Peyer's patch (tissue), 4 donors: Measurements from ENCODE around the gene INTS6L. TPM values are rescaled to one million over a fixed set of nuclear protein-coding genes. Genes with fewer than 3 reads are reported as not detected.
A peak's percentile ranks its signal among the peaks of the same experiment; 100 is the strongest.
"Not testable (repeated sequence)": the region's sequence is repeated elsewhere in the genome, so short reads cannot be mapped to it uniquely, and the experiment has no call there.

Experiments
- DNase-seq, 3 donors: peaks; one replicate each; pipeline ENCODE4 v3.0.0-alpha.2; 2017 to 2019
- H3K27ac ChIP-seq, 4 donors: fragments of 200-600 bp; sonication (generic); one replicate each; pipeline ENCODE4 v1.5.1; 2016 to 2019
- H3K27me3 ChIP-seq, 2 donors: fragments of 200-600 bp; sonication (generic); one replicate each; pipeline ENCODE4 v1.5.1; 2019
- H3K36me3 ChIP-seq, 3 donors: fragments of 200-600 bp; sonication (generic); one replicate each; pipeline ENCODE4 v1.5.1; 2016 to 2019
- H3K4me1 ChIP-seq, 4 donors: fragments of 200-600 bp; sonication (generic); one replicate each; pipeline ENCODE4 v1.5.1; 2016 to 2019
- H3K4me3 ChIP-seq, 4 donors: fragments of 200-600 bp; sonication (generic); 1 replicate in 3 of 4; 2 replicates in 1 of 4; pipeline ENCODE4 v1.5.1; 2016 to 2019; ENCODE audit warnings: mild to moderate bottlenecking in 1 of 4
- H3K9me3 ChIP-seq, 4 donors: fragments of 200-600 bp; sonication (generic); one replicate each; pipeline ENCODE4 v1.5.1; 2016 to 2019; ENCODE audit warnings: mild to moderate bottlenecking in 1 of 4
- POLR2A ChIP-seq, 2 donors: fragments of 450-650 bp; IDR thresholded peaks; one replicate each; pipeline ENCODE4 v1.5.1; 2017; ENCODE audit warnings: antibody characterized with exemption in 2 of 2, mild to moderate bottlenecking in 2 of 2, moderate library complexity in 2 of 2
- total RNA-seq, 4 donors: library from RNA; depleted of rRNA; stranded (reverse); fragments of >200 nt; gene quantifications; one replicate each; pipeline ENCODE4 v1.1.0, GENCODE V29; 2016
- TF ChIP-seq, protein P1 (sequence below), 6 experiments: fragments of 450-650 bp in 4 of 6; fragments of 200-600 bp in 2 of 6; sonication (generic) in 1 of 6; IDR thresholded peaks; one replicate each; pipeline ENCODE4 v1.5.1; 2017 to 2019; ENCODE audit warnings: antibody characterized with exemption in 6 of 6, mild to moderate bottlenecking in 3 of 6, moderate library complexity in 1 of 6

INTS6L gene
- total RNA-seq, 4 donors from 2014 or later: 8.2 to 71.8 (median 11.4) TPM

DNA sequence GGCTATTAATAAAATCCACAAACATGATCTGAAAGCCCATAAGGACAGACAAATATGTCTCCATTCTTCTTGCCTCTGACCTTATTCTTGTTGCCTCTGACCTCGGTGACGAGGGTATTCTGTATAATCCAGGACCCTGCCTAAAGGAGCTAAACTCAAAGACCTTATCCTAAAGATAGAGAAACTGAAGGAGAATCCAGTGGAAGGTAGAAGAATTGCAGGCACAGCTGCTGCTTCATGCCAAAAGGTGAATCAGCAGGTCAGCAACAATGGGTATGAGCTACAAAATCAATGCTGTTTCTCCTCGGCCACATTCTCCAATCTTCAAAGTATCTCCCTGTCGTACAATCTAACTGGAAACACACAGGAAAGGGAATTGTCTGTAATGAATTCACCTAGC, 71.4 kb downstream of the INTS6L start:
- H3K4me1 ChIP-seq: no peaks in the 10 kb centered on the region
- no peaks in the 10 kb centered on the region for H3K9me3 ChIP-seq
- no peak overlapping the region for H3K27ac ChIP-seq
- TF ChIP-seq POLR2A (IDR thresholded peaks at IDR 0.05): no peak
- TF ChIP-seq, protein P1, sequence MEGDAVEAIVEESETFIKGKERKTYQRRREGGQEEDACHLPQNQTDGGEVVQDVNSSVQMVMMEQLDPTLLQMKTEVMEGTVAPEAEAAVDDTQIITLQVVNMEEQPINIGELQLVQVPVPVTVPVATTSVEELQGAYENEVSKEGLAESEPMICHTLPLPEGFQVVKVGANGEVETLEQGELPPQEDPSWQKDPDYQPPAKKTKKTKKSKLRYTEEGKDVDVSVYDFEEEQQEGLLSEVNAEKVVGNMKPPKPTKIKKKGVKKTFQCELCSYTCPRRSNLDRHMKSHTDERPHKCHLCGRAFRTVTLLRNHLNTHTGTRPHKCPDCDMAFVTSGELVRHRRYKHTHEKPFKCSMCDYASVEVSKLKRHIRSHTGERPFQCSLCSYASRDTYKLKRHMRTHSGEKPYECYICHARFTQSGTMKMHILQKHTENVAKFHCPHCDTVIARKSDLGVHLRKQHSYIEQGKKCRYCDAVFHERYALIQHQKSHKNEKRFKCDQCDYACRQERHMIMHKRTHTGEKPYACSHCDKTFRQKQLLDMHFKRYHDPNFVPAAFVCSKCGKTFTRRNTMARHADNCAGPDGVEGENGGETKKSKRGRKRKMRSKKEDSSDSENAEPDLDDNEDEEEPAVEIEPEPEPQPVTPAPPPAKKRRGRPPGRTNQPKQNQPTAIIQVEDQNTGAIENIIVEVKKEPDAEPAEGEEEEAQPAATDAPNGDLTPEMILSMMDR (IDR thresholded peaks at IDR 0.05): no peak
- no peak overlapping the region for H3K4me3 ChIP-seq
- no peaks in the 10 kb centered on the region for H3K36me3 ChIP-seq
- no peaks in the 10 kb centered on the region for H3K27me3 ChIP-seq
- DNase-seq: no peak

DNA sequence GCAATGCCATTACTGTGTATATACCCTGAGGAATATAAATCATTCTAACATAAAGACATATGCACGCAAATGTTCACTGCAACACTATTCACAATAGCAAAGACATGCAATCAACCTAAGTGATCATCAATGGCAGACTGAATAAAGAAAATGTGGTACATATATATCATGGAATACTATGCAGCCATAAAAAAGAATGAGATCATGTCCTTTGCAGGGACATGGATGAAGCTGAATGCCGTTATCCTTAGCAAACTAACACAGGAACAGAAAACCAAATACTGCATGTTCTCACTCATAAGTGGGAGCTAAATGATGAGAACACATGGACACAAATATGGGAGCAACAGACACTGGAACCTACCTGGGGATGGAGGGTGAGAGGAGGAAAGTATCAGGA, 73.6 kb downstream of the INTS6L start:
- H3K4me1 ChIP-seq, H3K27me3 ChIP-seq, H3K9me3 ChIP-seq, H3K36me3 ChIP-seq, DNase-seq, H3K27ac ChIP-seq, H3K4me3 ChIP-seq: not testable (repeated sequence)

DNA sequence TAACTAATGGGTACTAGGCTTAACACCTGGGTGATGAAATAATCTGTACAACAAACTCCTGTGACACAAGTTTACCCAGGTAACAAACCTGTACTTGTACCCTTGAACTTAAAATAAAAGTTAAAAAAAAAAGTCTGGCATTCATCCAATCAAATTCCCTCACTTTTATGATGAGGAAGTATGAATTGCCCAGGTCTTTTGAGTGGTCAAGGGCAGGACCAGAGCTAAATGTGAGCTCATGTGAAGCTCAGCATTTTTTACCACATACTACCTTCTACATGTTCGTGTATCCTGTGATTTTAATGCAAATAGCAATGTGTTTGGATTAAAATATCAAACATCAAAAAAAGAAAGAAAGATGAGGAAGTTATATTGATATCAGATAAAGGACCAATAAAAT, 74.0 kb downstream of the INTS6L start:
- DNase-seq, H3K4me1 ChIP-seq, H3K4me3 ChIP-seq, H3K27ac ChIP-seq, H3K36me3 ChIP-seq, H3K27me3 ChIP-seq, H3K9me3 ChIP-seq: not testable (repeated sequence)

DNA sequence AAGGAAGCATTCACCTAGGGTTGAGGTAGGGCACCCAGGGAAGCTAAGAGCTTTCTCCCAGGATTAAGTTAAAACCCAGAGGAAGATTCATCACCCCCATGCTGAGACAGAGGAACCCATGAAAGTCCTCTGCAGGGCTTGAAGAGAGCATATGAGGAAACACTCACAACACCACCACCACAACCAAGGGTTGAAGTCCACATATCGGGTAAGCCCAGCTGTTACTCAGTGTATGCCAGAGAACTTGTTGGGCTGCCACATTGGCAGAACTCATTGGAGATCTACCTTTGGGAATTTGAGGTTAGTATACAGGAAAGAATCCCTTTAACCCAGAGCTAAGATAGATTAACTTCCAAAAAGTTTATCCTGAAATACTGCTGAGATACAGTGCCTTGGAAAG, 75.1 kb downstream of the INTS6L start:
- no peaks in the 10 kb centered on the region for H3K4me1 ChIP-seq
- DNase-seq: no peak
- no peak overlapping the region for H3K27ac ChIP-seq
- no peak for TF ChIP-seq POLR2A (IDR thresholded peaks at IDR 0.05)
- TF ChIP-seq, protein P1 (IDR thresholded peaks at IDR 0.05): no peak
- no peaks in the 10 kb centered on the region for H3K27me3 ChIP-seq
- H3K4me3 ChIP-seq: no peak overlapping the region
- no peaks in the 10 kb centered on the region for H3K36me3 ChIP-seq
- no peaks in the 10 kb centered on the region for H3K9me3 ChIP-seq

DNA sequence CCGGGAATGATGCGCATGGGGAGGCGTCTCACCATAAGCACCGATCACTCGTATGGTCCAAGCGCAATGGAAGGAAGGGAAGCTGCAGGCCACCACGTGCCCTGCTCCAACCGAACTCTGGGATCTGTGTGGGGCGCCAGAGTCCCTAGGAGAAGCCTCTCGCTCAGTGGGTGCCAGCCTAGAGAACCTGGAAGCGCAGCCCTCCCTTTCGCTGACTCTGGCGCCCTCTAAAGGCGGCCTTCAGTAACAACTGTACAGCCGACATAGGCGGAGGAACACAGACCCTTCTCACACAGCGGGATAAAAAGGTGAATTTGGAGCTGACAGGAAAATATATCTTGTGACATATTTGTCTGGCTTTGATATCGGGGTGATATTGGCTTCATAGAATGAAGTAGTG, 76.0 kb downstream of the INTS6L start:
- DNase-seq: peak; percentile 16 to 51 (median 48)
- Histone ChIP-seq H3K27ac (no peak overlapping the region), H3K4me3 (no peak overlapping the region), H3K9me3 (no peaks in the 10 kb centered on the region), H3K36me3 (no peaks in the 10 kb centered on the region), H3K27me3 (no peaks in the 10 kb centered on the region), H3K4me1 (no peaks in the 10 kb centered on the region)
- TF ChIP-seq, protein P1 (IDR thresholded peaks at IDR 0.05): peak in 4 of 6 experiments; percentile 37 to 47 (median 41)
- no peak for TF ChIP-seq POLR2A (IDR thresholded peaks at IDR 0.05)

DNA sequence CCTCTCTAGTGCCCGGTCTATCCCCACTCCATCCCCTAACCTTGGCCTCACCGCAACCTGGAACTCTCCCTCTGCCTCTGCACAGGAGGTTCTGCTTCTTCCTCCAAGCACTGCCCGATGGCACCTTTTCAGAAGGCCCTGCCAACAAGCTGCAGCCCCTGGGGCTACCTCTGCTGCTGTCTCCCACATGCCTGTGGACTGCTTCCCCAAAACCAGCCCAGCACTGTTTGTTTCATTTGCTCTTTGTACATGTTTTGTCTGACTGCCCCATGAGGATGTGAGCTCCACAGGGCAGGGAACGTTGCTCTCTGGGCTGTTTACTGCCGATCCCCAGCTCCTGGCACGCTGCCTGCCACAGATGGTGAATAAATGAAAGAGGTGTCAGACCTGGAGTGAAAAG, 85.4 kb downstream of the INTS6L start:
- no peak for DNase-seq
- Histone ChIP-seq H3K36me3 (no peaks in the 10 kb centered on the region), H3K27me3 (no peaks in the 10 kb centered on the region), H3K4me1 (no peaks in the 10 kb centered on the region), H3K27ac (no peak overlapping the region), H3K9me3 (no peaks in the 10 kb centered on the region), H3K4me3 (no peak overlapping the region)
- TF ChIP-seq POLR2A (IDR thresholded peaks at IDR 0.05): no peak
- TF ChIP-seq, protein P1 (IDR thresholded peaks at IDR 0.05): no peak

DNA sequence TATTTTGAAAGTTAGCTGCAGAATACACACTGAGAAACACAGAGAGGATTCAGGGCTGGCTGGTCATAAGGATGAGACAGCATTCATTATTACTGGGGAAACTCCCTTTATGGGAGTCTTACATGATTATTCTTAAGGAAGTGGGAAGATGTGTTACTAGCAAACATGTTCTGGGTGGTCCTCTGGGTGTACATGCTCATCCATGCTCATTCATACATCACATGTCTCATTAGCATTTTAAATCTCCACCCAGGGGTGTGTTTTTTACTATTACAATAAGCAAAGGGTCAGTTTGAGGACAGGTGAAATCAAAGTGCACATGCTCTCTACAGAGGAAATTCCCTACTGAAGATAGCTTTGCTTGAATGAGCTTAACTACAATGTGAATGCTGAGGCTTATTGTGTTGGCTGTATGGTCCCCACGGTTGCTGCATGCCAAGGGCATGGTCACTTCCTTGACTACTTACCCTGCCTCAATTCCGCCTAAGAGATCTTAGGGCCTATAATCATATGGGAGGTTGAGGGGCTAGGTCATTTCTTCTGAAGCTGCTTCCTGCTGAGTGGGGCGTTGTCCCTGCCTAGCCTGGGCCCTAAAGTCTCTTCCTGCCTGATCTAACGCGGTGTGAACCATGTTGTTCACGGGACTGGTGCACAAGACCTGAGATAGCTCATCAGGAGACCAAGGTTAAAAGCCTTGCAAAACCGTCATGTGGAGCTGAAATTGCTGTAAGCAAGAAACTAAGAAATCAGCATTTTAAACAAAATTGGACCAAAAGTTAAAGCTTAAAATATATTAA, 104.1 kb downstream of the INTS6L start:
- DNase-seq, H3K27ac ChIP-seq, H3K4me1 ChIP-seq, H3K36me3 ChIP-seq, H3K4me3 ChIP-seq, H3K27me3 ChIP-seq, H3K9me3 ChIP-seq: not testable (repeated sequence)
